Nephron (organoid): Measurements from ENCODE around the gene E2F7.

Source experiments
- H3K27ac Mint-ChIP-seq, 3 experiments: 2 replicates each; pipeline ENCODE4 v1.8.0; 2020; ENCODE audit warnings: mixed read lengths in 3 of 3, mild to moderate bottlenecking in 2 of 3, moderate library complexity in 1 of 3
- H3K27me3 Mint-ChIP-seq: 2 replicates; pipeline ENCODE4 v1.8.0; 2021; ENCODE audit warnings: low read depth, mild to moderate bottlenecking, moderate library complexity, mixed read lengths
- H3K36me3 Mint-ChIP-seq: 2 replicates; pipeline ENCODE4 v1.8.0; 2020; ENCODE audit warnings: low read depth, mixed read lengths
- H3K4me1 Mint-ChIP-seq: 2 replicates; pipeline ENCODE4 v1.8.0; 2020; ENCODE audit warnings: mixed read lengths
- H3K4me3 Mint-ChIP-seq, 3 experiments: 2 replicates each; pipeline ENCODE4 v1.8.0; 2020; ENCODE audit warnings: mild to moderate bottlenecking in 3 of 3, mixed read lengths in 3 of 3, moderate library complexity in 2 of 3
- H3K9me3 Mint-ChIP-seq: 2 replicates; pipeline ENCODE4 v1.8.0; 2020; ENCODE audit warnings: mixed read lengths
- TF ChIP-seq, protein P1 (sequence below), 3 experiments: fragments of 200-600 bp; sonication (generic); IDR thresholded peaks; one replicate each; pipeline ENCODE4 v1.5.0; 2021; ENCODE audit warnings: antibody characterized with exemption in 3 of 3; ENCODE audit not compliant: unreplicated experiment in 3 of 3

The E2F7 gene

GRCh38 chr12:77025782-77026314 is 39.5 kb downstream of the E2F7 start:
- H3K27ac Mint-ChIP-seq = no peak overlapping the region

DNA sequence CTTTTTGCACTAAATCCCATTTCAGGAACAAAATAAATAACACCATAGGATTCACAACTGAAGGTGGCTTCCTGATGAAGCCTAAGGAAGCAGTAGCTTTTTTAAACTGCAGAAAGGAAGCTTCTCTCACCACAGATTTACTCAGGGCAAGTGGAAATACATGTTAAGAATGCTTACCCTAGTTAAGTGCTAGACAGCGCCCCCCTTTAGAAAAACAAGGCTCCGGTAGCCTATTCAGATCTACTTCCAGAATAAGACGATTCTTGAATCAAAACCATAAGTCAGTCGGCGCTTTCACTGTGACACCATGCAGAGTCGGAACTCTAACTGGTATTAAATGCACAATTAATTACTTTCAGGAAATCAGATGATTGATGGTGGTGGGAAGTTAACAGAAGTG is 41.9 kb downstream of the E2F7 start:
- peaks cover 44% of the 10 kb centered on the region for H3K36me3 Mint-ChIP-seq
- TF ChIP-seq, protein P1, sequence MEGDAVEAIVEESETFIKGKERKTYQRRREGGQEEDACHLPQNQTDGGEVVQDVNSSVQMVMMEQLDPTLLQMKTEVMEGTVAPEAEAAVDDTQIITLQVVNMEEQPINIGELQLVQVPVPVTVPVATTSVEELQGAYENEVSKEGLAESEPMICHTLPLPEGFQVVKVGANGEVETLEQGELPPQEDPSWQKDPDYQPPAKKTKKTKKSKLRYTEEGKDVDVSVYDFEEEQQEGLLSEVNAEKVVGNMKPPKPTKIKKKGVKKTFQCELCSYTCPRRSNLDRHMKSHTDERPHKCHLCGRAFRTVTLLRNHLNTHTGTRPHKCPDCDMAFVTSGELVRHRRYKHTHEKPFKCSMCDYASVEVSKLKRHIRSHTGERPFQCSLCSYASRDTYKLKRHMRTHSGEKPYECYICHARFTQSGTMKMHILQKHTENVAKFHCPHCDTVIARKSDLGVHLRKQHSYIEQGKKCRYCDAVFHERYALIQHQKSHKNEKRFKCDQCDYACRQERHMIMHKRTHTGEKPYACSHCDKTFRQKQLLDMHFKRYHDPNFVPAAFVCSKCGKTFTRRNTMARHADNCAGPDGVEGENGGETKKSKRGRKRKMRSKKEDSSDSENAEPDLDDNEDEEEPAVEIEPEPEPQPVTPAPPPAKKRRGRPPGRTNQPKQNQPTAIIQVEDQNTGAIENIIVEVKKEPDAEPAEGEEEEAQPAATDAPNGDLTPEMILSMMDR (IDR thresholded peaks at IDR 0.05; ENCODE audit: unreplicated experiment in 3 of 3) = no peak
- H3K4me1 Mint-ChIP-seq = peaks cover 4% of the 10 kb centered on the region

More at GRCh38 chr12:77025782-77026314, 39.5 kb downstream of the E2F7 start:
- Mint-ChIP-seq H3K4me1 (peaks cover 4% of the 10 kb centered on the region), H3K36me3 (peaks cover 48% of the 10 kb centered on the region), H3K4me3 (no peak overlapping the region), H3K9me3 (no peaks in the 10 kb centered on the region), H3K27me3 (no peaks in the 10 kb centered on the region)
- TF ChIP-seq, protein P1 (IDR thresholded peaks at IDR 0.05; ENCODE audit: unreplicated experiment in 3 of 3) = no peak

GRCh38 chr12:77019920-77020319 is 45.4 kb downstream of the E2F7 start:
- no peaks in the 10 kb centered on the region for H3K27me3 Mint-ChIP-seq
- no peaks in the 10 kb centered on the region for H3K4me1 Mint-ChIP-seq
- peaks cover 45% of the 10 kb centered on the region for H3K36me3 Mint-ChIP-seq
- no peak overlapping the region for H3K4me3 Mint-ChIP-seq
- H3K27ac Mint-ChIP-seq = no peak overlapping the region
- H3K9me3 Mint-ChIP-seq = peaks cover 3% of the 10 kb centered on the region
- TF ChIP-seq, protein P1 (IDR thresholded peaks at IDR 0.05; ENCODE audit: unreplicated experiment in 3 of 3) = no peak

More for the DNA sequence above, 41.9 kb downstream of the E2F7 start:
- no peaks in the 10 kb centered on the region for H3K9me3 Mint-ChIP-seq
- no peak overlapping the region for H3K27ac Mint-ChIP-seq
- no peaks in the 10 kb centered on the region for H3K27me3 Mint-ChIP-seq
- H3K4me3 Mint-ChIP-seq = no peak overlapping the region

- H3K9me3 Mint-ChIP-seq = peaks cover 3% of the 10 kb centered on the region
- no peak overlapping the region for H3K27ac Mint-ChIP-seq
- H3K4me3 Mint-ChIP-seq = no peak overlapping the region
- TF ChIP-seq, protein P1 (IDR thresholded peaks at IDR 0.05; ENCODE audit: unreplicated experiment in 3 of 3) = no peak
- no peaks in the 10 kb centered on the region for H3K27me3 Mint-ChIP-seq
- H3K4me1 Mint-ChIP-seq = no peaks in the 10 kb centered on the region
- H3K36me3 Mint-ChIP-seq = peaks cover 24% of the 10 kb centered on the region
Observed at GRCh38 chr12:77016606-77017005, 48.8 kb downstream of the E2F7 start.

GRCh38 chr12:77013091-77013490 is 52.3 kb downstream of the E2F7 start:
- Mint-ChIP-seq H3K27me3 (no peaks in the 10 kb centered on the region), H3K9me3 (peaks cover 3% of the 10 kb centered on the region), H3K4me3 (no peak overlapping the region), H3K36me3 (peaks cover 9% of the 10 kb centered on the region), H3K4me1 (peaks cover 6% of the 10 kb centered on the region), H3K27ac (no peak overlapping the region)
- TF ChIP-seq, protein P1 (IDR thresholded peaks at IDR 0.05; ENCODE audit: unreplicated experiment in 3 of 3) = no peak
